Hepatocyte (in vitro differentiated cells): ENCODE results near the gene QPRT. TPM values are rescaled to one million over a fixed set of nuclear protein-coding genes. Genes with fewer than 3 reads are reported as not detected.
"Not testable (repeated sequence)": the region's sequence is repeated elsewhere in the genome, so short reads cannot be mapped to it uniquely, and the experiment has no call there.

Experiments
- DNase-seq: peaks from one replicate; pipeline ENCODE4 v3.0.0-alpha.2; 2016; ENCODE audit warnings: low spot score
- H2AFZ ChIP-seq: fragments of 200-600 bp; sonication (generic); 2 replicates; pipeline ENCODE4 v1.6.0; 2016; ENCODE audit warnings: antibody characterized with exemption, mild to moderate bottlenecking
- H3K27ac ChIP-seq: fragments of 200-600 bp; sonication (generic); 2 replicates; pipeline ENCODE4 v1.5.1; 2016; ENCODE audit warnings: mild to moderate bottlenecking
- H3K27me3 ChIP-seq: fragments of 200-600 bp; sonication (generic); 2 replicates; pipeline ENCODE4 v1.6.1; 2016
- H3K36me3 ChIP-seq: fragments of 200-600 bp; sonication (generic); replicated peaks from 2 replicates; pipeline ENCODE4 v1.5.1; 2016; ENCODE audit warnings: low read depth; ENCODE audit not compliant: insufficient read depth
- H3K4me1 ChIP-seq: fragments of 200-600 bp; sonication (generic); 2 replicates; pipeline ENCODE4 v1.5.1; 2016; ENCODE audit warnings: mild to moderate bottlenecking, moderate library complexity; ENCODE audit not compliant: insufficient read depth
- H3K4me2 ChIP-seq: fragments of 200-600 bp; sonication (generic); 2 replicates; pipeline ENCODE4 v1.6.0; 2016
- H3K4me3 ChIP-seq: fragments of 200-600 bp; sonication (generic); 2 replicates; pipeline ENCODE4 v1.5.1; 2016; ENCODE audit warnings: mild to moderate bottlenecking
- H3K79me2 ChIP-seq: fragments of 200-600 bp; sonication (generic); 2 replicates; pipeline ENCODE4 v1.6.0; 2017; ENCODE audit warnings: mild to moderate bottlenecking
- H3K9me2 ChIP-seq: fragments of 200-600 bp; sonication (generic); replicated peaks from 2 replicates; pipeline ENCODE4 v1.6.0; 2017; ENCODE audit warnings: mild to moderate bottlenecking; ENCODE audit not compliant: insufficient read depth
- H3K9me3 ChIP-seq: fragments of 200-600 bp; sonication (generic); 2 replicates; pipeline ENCODE4 v1.5.1; 2016; ENCODE audit warnings: low read depth, mild to moderate bottlenecking
- H4K20me1 ChIP-seq: fragments of 200-600 bp; sonication (generic); 2 replicates; pipeline ENCODE4 v1.6.0; 2016; ENCODE audit warnings: mild to moderate bottlenecking; ENCODE audit not compliant: insufficient read depth, poor library complexity, severe bottlenecking
- CTCF ChIP-seq: fragments of 200-600 bp; sonication (generic); IDR thresholded peaks from 2 replicates; pipeline ENCODE4 v1.5.1; 2016; ENCODE audit warnings: antibody characterized with exemption, mild to moderate bottlenecking; ENCODE audit not compliant: poor library complexity
- EZH2 ChIP-seq: fragments of 200-600 bp; sonication (generic); IDR thresholded peaks from 2 replicates; pipeline ENCODE4 v1.6.1; 2016; ENCODE audit warnings: antibody characterized with exemption, mild to moderate bottlenecking, borderline replicate concordance
- EZH2phosphoT487 ChIP-seq: fragments of 200-600 bp; sonication (generic); IDR thresholded peaks from one replicate; pipeline ENCODE4 v1.6.1; 2018; ENCODE audit warnings: antibody characterized with exemption, mild to moderate bottlenecking, low read depth, moderate library complexity; ENCODE audit not compliant: unreplicated experiment, severe bottlenecking
- WGBS: methylation state at CpG from one replicate; pipeline ENCODE4 v1.1.6; 2016; ENCODE audit warnings: low lambda C conversion rate; ENCODE audit errors: missing lambda C conversion rate; 5-methylcytosine and 5-hydroxymethylcytosine counted together
- polyA plus RNA-seq: library from polyadenylated mRNA; unstranded; fragments of >200 nt; fragmentation: Nextera tagmentation; extraction: Ambion mirVana; gene quantifications from 2 replicates; pipeline ENCODE4 v1.2.1, GENCODE V29; 2016
- total RNA-seq: library from RNA; depleted of rRNA; stranded (reverse); fragments of >200 nt; gene quantifications from 2 replicates; pipeline ENCODE4 v1.2.3, GENCODE V29; 2014

Gene QPRT
- total and polyA plus RNA-seq, 2 experiments from 2014 or later: 217 to 340 TPM

GRCh38 chr16:29650771-29651170 lies 28.2 kb upstream of the QPRT start:
- H3K79me2 ChIP-seq: no peaks in the 10 kb centered on the region
- H3K9me2 ChIP-seq: no peaks in the 10 kb centered on the region
- H3K4me2 ChIP-seq: no peak overlapping the region
- WGBS: 100% methylated on average over 2 of the region's 2 CpGs
- no peak overlapping the region for H2AFZ ChIP-seq
- DNase-seq: no peak
- no peak overlapping the region for H3K4me3 ChIP-seq
- TF ChIP-seq EZH2phosphoT487: no peak
- no peak for TF ChIP-seq EZH2
- no peak for TF ChIP-seq CTCF
- no peak overlapping the region for H3K27ac ChIP-seq
- H3K27me3 ChIP-seq: no peaks in the 10 kb centered on the region
- H3K9me3 ChIP-seq: no peaks in the 10 kb centered on the region
- no peaks in the 10 kb centered on the region for H3K4me1 ChIP-seq
- no peaks in the 10 kb centered on the region for H4K20me1 ChIP-seq
- H3K36me3 ChIP-seq: no peaks in the 10 kb centered on the region

- Histone ChIP-seq H3K27me3 (no peaks in the 10 kb centered on the region), H3K4me1 (no peaks in the 10 kb centered on the region), H2AFZ (no peak overlapping the region), H3K9me2 (no peaks in the 10 kb centered on the region), H3K79me2 (no peaks in the 10 kb centered on the region), H4K20me1 (no peaks in the 10 kb centered on the region), H3K4me2 (no peak overlapping the region), H3K27ac (no peak overlapping the region), H3K4me3 (no peak overlapping the region), H3K36me3 (no peaks in the 10 kb centered on the region), H3K9me3 (no peaks in the 10 kb centered on the region)
- TF ChIP-seq EZH2phosphoT487 (no peak), CTCF (no peak), EZH2 (no peak)
- WGBS: 55% methylated on average over 2 of the region's 2 CpGs
- DNase-seq: no peak
Measured at GRCh38 chr16:29651774-29652349, 27.1 kb upstream of the QPRT start.

DNA sequence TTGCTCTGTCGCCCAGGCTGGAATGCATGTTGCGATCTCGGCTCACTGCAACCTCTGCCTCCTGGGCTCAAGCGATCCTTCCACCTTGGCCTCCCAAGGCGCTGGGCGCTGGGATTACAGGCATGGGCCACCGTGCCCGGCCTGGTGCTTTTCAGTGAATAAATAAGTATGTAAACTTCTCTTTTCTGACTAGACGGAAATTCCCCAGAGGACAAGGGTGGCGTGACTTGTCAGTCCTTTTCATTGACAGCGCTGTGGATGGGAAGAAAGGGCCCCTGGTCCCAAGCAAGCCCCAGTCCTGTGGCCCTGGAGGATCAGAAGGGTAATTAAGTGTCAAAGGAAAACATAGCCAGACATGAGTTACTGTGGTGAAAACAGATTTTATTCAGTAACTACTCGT lies 25.5 kb upstream of the QPRT start:
- Histone ChIP-seq H3K79me2 (no peaks in the 10 kb centered on the region), H4K20me1 (no peaks in the 10 kb centered on the region), H3K9me2 (no peaks in the 10 kb centered on the region), H3K4me1 (no peaks in the 10 kb centered on the region), H3K36me3 (no peaks in the 10 kb centered on the region), H3K4me3 (no peak overlapping the region), H3K27ac (no peak overlapping the region), H3K27me3 (no peaks in the 10 kb centered on the region), H3K9me3 (no peaks in the 10 kb centered on the region), H2AFZ (no peak overlapping the region), H3K4me2 (no peak overlapping the region)
- no peak for TF ChIP-seq EZH2phosphoT487
- no peak for TF ChIP-seq EZH2
- TF ChIP-seq CTCF: no peak
- 79% methylated on average over 12 of the region's 12 CpGs for WGBS
- no peak for DNase-seq

GRCh38 chr16:29653890-29654289 lies 25.1 kb upstream of the QPRT start:
- 96% methylated on average over 7 of the region's 7 CpGs for WGBS
- H3K9me3 ChIP-seq, H3K36me3 ChIP-seq, H3K9me2 ChIP-seq, H3K4me3 ChIP-seq, H3K79me2 ChIP-seq, H3K4me1 ChIP-seq, H2AFZ ChIP-seq, H3K27me3 ChIP-seq, H4K20me1 ChIP-seq, H3K4me2 ChIP-seq, H3K27ac ChIP-seq, DNase-seq: not testable (repeated sequence)
